WI38 (cell line): ENCODE data around the gene PSD.

Experiments used
- H3K4me3 ChIP-seq: 2 replicates; pipeline ENCODE4 v1.5.1; 2011; ENCODE audit warnings: low read depth, mild to moderate bottlenecking, control low read depth, low read length
- CTCF ChIP-seq: IDR thresholded peaks from 2 replicates; pipeline ENCODE4 v1.5.1; 2012; ENCODE audit warnings: low read depth, mild to moderate bottlenecking, control low read depth, low read length

PSD gene

GRCh38 chr10:102418622-102419268 is at the start of gene PSD:
Gene PSD (minus strand): TSS chr10:102418785. CDS start chr10:102417038, 1,747 bp downstream.
- peak within 1 kb of the TSS; percentile 90 for H3K4me3 ChIP-seq
- TF ChIP-seq CTCF: no peak

GRCh38 chr10:102467971-102468438 is 49.4 kb upstream of the PSD start:
- no peak overlapping the region for H3K4me3 ChIP-seq
- no peak for TF ChIP-seq CTCF

DNA sequence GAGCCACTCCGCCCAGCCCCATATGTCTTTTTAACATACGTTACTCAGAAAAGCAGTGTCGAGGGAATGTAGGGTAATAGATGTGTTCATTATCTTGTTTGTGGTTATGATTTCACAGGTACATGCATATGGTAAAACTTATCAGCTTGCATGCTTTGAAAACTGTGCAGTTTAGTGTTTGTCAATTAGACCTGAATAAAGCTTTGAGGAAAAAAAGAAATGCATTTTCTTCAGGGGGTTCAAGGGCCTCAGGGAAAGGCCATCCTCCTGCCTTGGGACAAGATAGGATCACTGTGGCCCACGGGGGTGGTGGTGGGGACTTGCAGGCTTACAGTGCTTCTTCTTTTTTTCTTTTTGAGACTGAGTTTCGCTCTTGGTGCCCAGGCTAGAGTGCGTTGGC is 48.7 kb upstream of the PSD start:
- H3K4me3 ChIP-seq: no peak overlapping the region
- TF ChIP-seq CTCF: no peak

GRCh38 chr10:102465466-102465865 is 46.9 kb upstream of the PSD start:
- H3K4me3 ChIP-seq: no peak overlapping the region
- TF ChIP-seq CTCF: no peak

GRCh38 chr10:102463983-102464382 is 45.4 kb upstream of the PSD start:
- no peak for TF ChIP-seq CTCF
- H3K4me3 ChIP-seq: no peak overlapping the region

- TF ChIP-seq CTCF: no peak
- no peak overlapping the region for H3K4me3 ChIP-seq
These were observed 44.0 kb upstream of the PSD start for GRCh38 chr10:102462512-102463054.

GRCh38 chr10:102461187-102462054 is 42.8 kb upstream of the PSD start:
- H3K4me3 ChIP-seq: peak overlapping the region; percentile 53
- TF ChIP-seq CTCF: no peak
